GM19035 (cell line): ENCODE data around the gene ADAMTSL3.

Source experiments
- ATAC-seq: cut with Tn5 transposase; IDR thresholded peaks from one replicate; pipeline ENCODE4 v1.9.1; 2021; ENCODE audit not compliant: unreplicated experiment

ADAMTSL3 gene, protein sequence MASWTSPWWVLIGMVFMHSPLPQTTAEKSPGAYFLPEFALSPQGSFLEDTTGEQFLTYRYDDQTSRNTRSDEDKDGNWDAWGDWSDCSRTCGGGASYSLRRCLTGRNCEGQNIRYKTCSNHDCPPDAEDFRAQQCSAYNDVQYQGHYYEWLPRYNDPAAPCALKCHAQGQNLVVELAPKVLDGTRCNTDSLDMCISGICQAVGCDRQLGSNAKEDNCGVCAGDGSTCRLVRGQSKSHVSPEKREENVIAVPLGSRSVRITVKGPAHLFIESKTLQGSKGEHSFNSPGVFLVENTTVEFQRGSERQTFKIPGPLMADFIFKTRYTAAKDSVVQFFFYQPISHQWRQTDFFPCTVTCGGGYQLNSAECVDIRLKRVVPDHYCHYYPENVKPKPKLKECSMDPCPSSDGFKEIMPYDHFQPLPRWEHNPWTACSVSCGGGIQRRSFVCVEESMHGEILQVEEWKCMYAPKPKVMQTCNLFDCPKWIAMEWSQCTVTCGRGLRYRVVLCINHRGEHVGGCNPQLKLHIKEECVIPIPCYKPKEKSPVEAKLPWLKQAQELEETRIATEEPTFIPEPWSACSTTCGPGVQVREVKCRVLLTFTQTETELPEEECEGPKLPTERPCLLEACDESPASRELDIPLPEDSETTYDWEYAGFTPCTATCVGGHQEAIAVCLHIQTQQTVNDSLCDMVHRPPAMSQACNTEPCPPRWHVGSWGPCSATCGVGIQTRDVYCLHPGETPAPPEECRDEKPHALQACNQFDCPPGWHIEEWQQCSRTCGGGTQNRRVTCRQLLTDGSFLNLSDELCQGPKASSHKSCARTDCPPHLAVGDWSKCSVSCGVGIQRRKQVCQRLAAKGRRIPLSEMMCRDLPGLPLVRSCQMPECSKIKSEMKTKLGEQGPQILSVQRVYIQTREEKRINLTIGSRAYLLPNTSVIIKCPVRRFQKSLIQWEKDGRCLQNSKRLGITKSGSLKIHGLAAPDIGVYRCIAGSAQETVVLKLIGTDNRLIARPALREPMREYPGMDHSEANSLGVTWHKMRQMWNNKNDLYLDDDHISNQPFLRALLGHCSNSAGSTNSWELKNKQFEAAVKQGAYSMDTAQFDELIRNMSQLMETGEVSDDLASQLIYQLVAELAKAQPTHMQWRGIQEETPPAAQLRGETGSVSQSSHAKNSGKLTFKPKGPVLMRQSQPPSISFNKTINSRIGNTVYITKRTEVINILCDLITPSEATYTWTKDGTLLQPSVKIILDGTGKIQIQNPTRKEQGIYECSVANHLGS (N-terminal part only)

DNA sequence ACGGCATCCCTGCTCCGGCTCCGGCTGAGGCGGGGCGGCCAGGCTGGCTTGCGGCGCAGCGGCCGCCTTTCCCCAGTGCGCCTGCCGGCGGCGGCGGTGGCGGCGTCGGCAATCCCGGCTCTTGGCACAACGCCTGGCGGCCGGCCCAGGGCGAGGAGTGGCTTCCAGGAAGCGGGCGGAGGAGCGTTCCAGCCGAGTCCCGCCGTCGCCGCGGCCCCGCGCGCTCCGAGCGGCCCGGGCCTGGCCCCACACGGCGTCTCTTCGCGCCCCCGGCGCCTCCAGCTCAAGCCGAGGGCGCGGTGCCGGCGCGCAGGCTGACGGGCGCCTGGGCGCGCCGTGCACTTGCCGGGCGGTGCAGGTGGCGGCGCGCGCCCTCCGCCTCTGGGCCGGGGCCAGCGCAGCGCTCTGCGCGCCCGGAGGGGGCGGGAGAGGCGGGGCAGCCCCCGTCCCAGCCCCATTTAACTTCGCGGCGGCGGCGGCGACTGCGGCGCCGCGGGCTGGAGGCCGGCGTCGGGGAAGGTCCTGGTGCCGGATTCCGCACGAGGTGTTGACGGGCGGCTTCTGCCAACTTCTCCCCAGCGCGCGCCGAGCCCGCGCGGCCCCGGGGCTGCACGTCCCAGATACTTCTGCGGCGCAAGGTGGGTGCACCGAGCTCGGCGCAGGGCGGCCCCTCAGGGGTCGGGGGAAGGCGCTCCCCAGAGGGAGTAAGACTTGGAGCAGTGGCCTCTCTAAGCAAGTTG, at the start of gene ADAMTSL3:
Gene ADAMTSL3 (plus strand): TSS at position 485 of the 740 bp plus-strand sequence. CDS start 1,639 bp downstream, outside the sequence.
- ATAC-seq, result no peak

DNA sequence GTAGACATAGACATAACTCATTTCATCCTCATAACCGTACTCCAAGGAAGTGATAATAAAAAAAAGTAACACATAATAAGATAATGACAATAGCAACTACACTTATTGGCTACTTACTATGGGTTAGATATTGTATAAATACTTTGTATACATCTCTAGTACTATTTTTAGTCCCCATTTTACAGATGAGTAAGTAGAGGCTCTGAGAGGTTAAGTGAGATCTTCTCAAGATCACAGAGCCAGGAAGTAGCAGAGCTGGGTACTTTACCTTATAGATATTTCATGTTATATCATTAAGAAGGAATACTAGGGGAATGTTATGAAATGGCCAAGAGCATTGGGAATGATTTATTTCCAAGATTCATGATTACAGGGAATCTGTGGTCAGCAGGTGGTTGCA, 49.4 kb upstream of the ADAMTSL3 start:
- ATAC-seq, result no peak

DNA sequence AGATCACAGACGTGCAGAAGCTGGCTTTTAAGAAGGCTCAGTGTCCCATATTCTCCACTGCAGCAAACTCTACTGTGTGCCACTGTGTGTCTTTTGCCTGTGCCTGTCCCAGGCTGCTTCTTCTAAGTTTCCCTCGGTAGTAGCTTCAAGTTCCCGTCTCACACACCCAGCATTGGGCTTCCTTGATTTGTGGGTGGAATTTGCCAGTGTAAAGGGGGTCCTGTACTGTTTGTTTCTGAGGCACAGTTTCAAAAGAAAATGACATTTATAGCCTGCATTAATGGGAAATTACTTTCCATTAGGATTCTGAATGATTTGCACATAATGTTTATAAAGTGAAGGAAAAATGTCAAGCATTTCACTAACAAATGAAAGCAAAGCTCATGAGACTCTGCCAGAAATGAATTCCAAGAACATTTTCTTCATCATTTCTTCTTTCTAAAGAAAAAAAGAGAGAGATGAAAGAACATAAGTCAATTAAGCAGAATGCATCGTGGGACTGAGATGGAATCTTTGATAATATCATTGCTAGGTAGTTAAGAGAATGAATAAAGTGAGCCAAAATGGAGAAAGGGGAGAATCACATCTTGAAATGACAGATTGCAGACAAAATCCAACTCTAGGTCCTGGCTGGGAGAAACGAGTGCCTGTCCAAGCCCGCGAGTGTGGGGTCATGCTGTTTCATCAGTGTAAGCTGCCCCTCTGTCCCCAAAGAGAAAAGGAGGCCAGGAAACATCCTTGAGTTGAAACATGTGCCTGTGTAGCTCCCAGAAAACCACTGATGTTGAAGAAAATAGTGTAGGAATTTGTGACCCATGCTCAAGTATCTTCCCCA, 48.6 kb upstream of the ADAMTSL3 start:
- ATAC-seq, result no peak

DNA sequence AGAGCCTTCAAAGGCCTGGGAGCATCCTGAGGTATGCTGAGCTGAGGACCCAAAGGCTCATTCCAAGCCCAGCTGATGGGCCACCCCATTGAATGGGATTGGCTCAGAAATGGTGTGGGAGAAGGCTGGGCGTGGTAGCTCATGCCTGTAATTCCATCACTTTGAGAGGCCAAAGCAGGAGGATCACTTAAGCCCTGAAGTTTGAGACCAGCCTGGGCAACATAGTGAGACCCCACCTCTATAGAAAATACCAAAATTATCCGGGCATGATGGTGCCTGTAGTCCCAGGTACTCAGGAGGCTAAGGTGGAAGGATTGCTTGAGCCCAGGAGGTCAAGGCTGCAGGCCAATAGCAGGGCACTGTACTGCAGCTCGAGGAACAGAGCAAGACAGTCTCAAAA, 43.8 kb upstream of the ADAMTSL3 start:
- no peak for ATAC-seq

DNA sequence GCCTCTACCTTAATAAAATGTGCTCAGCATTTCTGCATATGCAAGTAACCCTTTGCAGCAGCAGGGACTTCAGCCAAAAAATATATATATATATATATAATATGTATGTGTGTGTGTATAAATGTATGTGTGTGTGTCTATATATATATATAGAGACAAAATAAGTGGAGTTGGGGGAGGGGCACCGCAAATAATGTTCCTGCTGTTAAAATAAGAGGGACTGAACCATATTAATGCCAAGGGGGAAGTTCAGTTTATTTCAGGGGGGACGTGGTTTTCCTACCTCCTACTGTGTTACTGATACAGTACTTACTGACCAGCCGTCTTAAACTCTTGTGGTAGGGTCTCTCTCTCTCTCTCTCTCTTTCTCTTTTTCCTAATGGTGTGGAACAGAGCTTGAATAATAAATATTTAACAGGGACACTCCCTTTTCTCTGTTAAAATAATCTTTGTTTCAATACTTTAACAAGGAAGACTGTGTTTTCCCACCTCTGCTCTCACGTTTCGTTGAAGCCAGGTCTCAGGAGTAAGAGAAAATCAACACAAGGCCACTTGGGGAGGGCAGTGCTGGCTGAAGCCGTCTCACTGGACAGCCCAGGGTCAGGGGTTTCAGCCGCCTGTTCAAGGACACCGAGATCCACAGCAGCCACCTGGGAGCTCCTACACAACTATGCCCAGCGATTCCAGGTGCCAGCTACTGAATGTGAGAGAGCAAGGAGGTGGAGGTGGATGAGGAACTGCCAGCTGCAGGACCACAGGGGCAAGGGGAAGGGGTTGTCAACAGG, 42.8 kb upstream of the ADAMTSL3 start:
- no peak for ATAC-seq

DNA sequence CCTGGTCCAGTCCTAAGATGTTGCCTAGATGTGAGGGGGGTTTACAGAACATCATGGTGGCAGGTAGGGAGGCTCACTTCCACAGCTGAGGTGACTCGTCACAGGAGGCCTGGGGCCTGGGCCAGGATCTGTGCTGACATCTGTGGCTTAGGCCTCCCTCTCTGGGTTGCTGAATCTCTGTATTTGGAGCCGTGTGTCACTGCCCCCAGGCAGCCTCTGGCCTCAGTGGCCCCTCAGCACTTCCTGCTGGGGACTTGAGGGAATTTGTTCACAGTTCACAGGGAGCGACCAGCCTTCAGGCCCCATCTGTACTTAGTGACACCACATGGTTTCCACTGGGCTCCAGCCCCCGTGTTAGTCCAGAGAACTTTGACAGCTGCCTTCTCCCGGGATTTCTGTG, 41.7 kb upstream of the ADAMTSL3 start:
- no peak for ATAC-seq

DNA sequence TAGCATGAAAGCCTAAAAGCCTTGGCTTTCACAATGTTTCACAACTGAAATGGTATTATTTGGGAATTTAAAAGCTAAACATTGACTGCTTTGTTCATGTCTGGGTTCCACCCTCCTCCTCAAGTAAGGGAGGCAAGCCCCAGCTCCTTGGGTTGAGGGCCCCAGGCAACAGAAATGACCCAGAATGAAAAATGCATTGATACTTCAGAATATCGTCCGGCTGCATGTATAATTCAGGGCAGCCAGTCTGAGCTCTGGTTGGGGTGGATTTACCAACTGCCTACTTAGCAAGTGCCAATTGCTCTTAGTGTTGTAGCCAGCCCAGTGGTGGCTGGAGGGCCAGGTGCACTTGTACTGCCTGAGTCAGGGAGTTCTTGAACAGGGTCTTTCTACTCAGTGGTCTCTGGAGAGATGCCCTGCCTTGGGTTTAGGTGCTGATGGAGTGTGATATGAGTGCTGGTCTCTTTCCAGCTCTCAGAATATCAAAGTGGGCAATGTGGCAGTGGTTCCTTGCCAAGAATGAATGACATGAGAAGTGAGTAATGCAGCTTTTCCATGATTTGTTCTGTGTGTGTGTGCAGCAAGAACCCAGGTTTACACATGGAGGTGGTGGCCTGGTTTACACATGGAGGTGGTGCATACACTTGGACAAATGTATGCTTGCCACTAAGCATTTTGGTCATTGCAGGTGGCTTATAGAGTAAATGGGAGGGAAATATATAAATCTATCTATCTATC, 40.9 kb upstream of the ADAMTSL3 start:
- no peak for ATAC-seq

DNA sequence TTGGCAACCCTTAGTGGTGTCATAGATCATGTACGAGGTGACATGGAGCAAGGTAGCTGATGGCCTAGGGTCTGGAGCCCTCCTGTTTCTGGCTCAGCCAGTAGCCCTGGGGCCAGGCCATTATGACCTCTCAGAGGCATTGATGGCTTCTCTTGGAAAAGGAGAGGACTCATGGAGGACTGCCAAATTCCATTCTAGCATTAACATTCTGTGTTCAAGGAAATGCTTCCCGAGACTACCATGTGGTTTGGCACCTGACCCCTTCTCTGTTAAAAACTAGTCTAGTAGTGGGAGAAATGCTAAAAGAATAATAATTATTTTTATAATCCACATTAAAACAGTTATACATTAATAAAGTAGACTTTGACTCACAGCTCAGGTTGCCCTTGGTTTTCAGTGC, 40.2 kb upstream of the ADAMTSL3 start:
- ATAC-seq, result no peak

DNA sequence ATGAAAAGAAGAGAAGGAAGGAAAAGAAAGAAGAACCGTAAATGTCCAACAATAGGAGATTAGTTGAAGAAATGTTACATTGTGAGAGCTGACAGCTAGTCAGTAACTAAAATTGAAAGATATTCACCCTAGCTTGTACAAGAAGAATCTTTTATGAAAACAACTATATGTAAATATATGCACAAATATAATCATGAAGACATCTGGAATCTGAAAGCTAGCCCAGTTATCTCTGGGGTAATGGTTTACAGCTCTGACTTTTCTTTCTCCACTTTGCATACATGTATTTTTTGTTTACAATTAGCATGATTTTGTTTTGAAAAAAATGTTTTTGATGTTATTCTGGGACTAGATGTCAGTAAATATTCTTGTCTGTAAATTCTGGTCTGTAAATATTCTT, 37.1 kb upstream of the ADAMTSL3 start:
- ATAC-seq, result no peak

DNA sequence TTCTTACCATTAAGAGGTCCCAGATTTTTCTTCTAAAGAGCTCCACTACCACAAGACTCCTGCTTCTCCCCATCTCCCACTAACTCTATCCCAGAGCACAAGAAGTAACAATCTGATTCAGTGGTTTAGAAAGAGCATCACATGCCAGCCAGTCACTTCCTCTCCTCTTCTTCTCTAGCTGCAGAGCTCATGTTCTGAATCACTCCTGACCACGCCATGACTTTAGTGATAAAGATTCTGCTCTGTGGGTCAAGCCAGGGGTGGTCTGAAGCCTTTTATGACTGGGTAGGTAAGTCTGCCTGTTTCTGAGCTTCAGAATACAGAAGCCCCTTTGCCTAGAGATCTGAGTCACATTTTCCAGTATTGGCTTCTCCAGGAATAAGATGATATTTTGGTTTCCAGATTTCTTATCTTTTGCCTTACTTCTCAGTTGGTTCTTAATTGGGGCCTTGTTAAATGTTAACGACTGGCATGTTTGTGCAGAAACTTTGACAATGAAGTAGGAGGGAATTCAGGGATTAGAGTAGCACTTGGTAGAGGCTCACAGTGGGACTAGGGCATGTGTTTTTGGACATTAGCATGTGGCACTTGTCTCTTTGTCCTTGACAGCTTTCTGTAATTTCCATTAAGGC, 27.6 kb upstream of the ADAMTSL3 start:
- ATAC-seq, result no peak

DNA sequence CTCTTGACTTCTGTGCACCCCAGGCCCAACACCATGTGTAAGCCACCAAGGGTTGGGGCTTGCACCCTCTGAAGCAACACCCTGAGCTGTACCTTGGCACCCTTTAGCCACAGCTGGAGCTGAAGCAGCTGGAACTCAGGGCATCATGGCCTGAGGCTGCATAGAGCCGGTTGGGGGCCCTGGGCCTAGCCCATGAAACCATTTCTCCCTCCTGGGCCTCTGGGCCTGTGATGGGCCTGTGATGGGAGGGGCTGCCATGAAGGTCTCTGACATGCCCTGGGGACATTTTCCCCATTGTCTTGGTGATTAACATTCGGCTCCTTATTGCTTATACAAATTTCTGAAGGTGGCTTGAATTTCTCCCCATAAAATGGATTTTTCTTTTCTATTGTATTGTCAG, 22.4 kb upstream of the ADAMTSL3 start:
- no peak for ATAC-seq

DNA sequence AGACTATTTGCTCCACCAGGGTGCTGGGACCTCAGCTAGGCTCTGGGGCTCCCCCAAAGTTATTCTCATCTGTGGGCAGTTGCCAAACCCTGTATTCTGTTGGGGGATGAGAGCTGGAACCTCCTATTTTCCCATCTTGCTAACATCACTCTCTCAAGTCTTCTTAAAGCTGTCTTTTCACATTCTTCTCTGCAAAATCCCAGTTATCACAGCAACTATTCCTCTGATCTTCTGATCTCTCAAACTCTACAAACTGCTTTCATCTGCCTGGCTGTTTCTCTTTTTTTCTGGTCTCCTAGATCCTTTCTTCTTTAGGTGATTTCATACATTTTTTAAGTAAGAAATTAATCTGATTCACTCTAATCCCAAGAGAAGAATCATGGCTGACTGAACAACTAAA, 10.7 kb upstream of the ADAMTSL3 start:
- ATAC-seq, result no peak

DNA sequence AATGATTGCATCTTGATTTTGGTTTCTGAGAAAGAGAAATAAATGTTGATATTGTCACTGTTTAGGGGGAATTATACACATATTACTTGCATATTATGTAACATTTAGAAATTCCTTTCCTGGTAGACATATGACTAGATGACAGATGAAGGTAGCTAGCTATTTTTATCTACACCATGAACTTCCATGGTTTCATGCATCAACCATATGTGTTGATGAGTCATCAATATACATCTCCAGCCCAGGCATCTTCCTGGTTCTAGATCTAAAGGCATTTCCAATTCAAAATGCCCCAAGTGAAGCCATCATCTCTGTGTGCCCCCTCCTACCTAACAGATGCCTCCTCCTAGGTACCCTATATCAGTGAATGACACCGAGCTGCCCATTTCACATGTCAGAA, 9.5 kb upstream of the ADAMTSL3 start:
- ATAC-seq, result no peak

DNA sequence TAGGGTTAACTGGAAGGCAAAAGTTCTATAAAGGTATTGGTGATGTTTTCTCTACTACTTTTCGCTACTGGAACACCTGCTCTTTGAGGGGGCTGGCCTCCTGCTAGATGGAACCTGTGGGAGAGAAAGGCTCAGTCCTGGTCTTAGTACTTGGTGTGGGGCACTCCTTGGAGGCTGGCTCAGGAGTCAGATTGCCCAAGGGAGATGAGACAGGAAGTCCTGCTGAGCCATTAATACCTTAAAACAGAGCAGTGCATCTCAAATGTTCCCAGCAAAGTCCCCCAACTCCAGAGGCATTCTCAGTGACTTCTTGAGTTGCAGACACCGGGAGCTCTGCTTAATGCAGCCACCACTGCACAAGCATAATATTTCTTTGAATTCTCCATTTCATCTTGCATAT, 3.1 kb upstream of the ADAMTSL3 start:
- no peak for ATAC-seq

DNA sequence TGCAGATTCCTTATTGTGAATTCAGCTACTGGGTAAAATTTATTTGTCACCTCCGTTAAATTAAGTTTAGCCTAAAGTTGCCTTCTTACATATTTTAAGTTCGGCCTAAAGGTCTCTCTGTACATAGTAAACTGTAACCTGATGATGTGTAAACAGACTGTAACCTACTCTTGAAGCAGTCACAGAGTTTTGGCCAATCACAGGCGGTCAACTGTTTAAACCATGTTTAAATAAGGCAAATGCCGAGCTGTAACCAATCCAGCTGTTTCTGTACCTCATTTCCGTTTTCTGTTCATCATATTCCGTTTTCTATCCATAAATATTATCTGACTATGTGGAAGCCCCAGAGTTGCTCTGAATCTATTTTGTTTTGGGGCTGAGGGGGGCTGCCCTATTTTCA, 2.4 kb upstream of the ADAMTSL3 start:
- no peak for ATAC-seq

DNA sequence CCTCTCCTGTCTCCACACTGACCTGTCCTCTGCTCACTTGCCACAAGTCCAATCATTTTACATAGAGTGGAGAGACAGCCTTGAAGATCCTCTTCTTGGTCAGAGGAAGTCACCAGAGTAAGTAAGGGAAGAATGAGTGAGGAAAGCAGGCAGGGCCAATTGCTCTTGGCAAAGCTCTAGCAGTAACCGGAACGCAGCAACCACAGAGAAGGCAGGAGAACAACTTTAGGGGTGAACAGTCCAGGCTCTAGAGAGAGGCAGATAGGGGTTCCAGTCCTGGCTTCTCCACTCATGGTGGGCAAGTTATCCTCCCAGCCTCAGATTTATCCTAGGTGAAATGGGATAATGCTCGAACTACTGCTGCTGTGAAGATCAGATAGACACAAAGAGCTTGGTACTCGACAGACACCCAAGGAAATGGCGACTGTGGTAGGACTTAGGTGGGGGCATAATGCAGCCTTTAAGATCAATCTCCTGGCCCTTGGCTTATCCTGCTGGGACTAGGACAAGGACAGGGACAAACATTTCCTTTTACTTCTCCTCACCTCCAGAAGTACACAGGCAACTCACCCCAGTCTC, 1.2 kb upstream of the ADAMTSL3 start:
- no peak for ATAC-seq

DNA sequence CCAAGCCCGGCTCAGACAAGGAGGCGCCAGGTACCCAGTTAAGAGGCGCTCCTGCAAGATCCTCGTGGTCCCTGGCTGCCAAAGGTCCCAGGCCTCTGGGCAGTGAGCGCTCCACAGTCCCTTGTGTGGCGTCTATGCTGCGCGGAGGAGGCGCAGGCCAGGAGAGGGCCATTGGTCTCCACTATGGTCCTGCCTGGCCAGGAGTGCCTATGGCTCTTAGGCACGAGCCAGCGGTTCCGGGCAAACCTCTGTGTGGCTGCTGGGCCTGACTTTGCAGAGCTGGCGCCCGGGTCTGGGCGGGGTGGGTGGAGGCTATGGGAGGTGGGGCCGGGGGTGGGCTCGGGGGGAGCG, 660 bp upstream of the ADAMTSL3 start:
- no peak for ATAC-seq
